Body of pancreas (tissue), 4 donors: ENCODE results near the gene C1QTNF9. TPM values are rescaled to one million over a fixed set of nuclear protein-coding genes. Genes with fewer than 3 reads are reported as not detected.

ENCODE experiments used
- ATAC-seq: fragments of 150-250 bp; one replicate; pipeline ENCODE4 v1.9.1; 2016
- DNase-seq, 4 donors: peaks; one replicate each; pipeline ENCODE4 v3.0.0-alpha.2; 2019
- H3K27ac ChIP-seq, 4 donors: fragments of 200-600 bp; sonication (generic); 1 replicate in 3 of 4; 2 replicates in 1 of 4; pipeline versions ENCODE4 v1.5.1 to v1.6.1; 2016 to 2019; ENCODE audit warnings: mild to moderate bottlenecking in 1 of 4, mixed read lengths in 1 of 4, moderate library complexity in 1 of 4
- H3K27me3 ChIP-seq, 2 donors: fragments of 200-600 bp; sonication (generic); one replicate each; pipeline ENCODE4 v1.6.0; 2016; ENCODE audit warnings: mild to moderate bottlenecking in 1 of 2
- H3K36me3 ChIP-seq, 2 donors: fragments of 200-600 bp; sonication (generic); replicated peaks in 1 of 2; 2 replicates each; pipeline ENCODE4 v1.5.1; 2016; ENCODE audit warnings: low read depth in 2 of 2; ENCODE audit not compliant: insufficient read depth in 1 of 2
- H3K4me1 ChIP-seq: fragments of 200-600 bp; sonication (generic); one replicate; pipeline ENCODE4 v1.6.0; 2016
- H3K4me3 ChIP-seq, 2 donors: fragments of 200-600 bp; sonication (generic); 1 replicate in 1 of 2; 2 replicates in 1 of 2; pipeline ENCODE4 v1.5.1; 2016 to 2019
- H3K9me3 ChIP-seq, 3 donors: fragments of 200-600 bp; sonication (generic); 1 replicate in 2 of 3; 2 replicates in 1 of 3; pipeline ENCODE4 v1.5.1; 2016
- POLR2A ChIP-seq, 3 donors: fragments of 450-650 bp; IDR thresholded peaks; one replicate each; pipeline ENCODE4 v1.6.1; 2016; ENCODE audit warnings: antibody characterized with exemption in 3 of 3, mild to moderate bottlenecking in 2 of 3
- WGBS, 2 donors: methylation state at CpG; one replicate each; pipeline ENCODE4 v1.1.5; 2017; 5-methylcytosine and 5-hydroxymethylcytosine counted together
- intact Hi-C: fragments of 100-400 bp; cut with DNase I; formaldehyde crosslinking; loops from one replicate; pipeline ENCODE4 v1.15.1; 2023
- total RNA-seq, 2 donors: library from RNA; depleted of rRNA; stranded (reverse); fragments of >200 nt; gene quantifications; one replicate each; pipeline ENCODE4 v1.1.0, GENCODE V29; 2016
- TF ChIP-seq, protein P1 (sequence below), 7 experiments: fragments of 450-650 bp in 4 of 7; fragments of 200-600 bp in 3 of 7; sonication (generic) in 3 of 7; IDR thresholded peaks; one replicate each; pipeline ENCODE4 v1.5.1; 2016 to 2019; ENCODE audit warnings: antibody characterized with exemption in 7 of 7

The C1QTNF9 gene
- total RNA-seq, 2 donors from 2014 or later: 0.78 to 4.3 TPM

DNA sequence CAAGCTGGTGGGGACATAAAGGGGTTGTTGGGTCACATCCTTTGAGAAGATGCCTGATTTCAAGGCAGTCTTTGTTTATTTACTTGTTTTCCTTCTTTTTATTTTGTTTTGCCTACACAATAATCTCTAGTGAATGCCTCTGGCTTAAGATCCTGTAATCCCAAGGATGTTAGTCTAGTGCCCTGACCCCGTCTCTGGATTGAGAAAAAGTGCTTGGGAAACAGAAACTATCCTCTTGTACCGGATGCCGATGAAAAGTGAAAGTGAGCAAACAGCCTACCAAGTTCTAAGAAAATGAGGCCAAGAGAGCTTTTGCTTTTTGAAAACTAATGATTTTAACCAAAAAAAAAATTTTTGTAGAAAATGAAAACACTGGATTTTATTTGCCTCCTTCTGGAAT, 42.1 kb upstream of the C1QTNF9 start:
- Histone ChIP-seq H3K27ac (peak overlapping the region in 2 of 4 donors; percentile 22 to 25), H3K36me3 (no peaks in the 10 kb centered on the region), H3K9me3 (no peaks in the 10 kb centered on the region), H3K4me1 (peaks cover 81% of the 10 kb centered on the region), H3K4me3 (no peak overlapping the region), H3K27me3 (no peaks in the 10 kb centered on the region)
- intact Hi-C loops: no loop called here
- ATAC-seq (no peak), DNase-seq (no peak)
- TF ChIP-seq, protein P1, sequence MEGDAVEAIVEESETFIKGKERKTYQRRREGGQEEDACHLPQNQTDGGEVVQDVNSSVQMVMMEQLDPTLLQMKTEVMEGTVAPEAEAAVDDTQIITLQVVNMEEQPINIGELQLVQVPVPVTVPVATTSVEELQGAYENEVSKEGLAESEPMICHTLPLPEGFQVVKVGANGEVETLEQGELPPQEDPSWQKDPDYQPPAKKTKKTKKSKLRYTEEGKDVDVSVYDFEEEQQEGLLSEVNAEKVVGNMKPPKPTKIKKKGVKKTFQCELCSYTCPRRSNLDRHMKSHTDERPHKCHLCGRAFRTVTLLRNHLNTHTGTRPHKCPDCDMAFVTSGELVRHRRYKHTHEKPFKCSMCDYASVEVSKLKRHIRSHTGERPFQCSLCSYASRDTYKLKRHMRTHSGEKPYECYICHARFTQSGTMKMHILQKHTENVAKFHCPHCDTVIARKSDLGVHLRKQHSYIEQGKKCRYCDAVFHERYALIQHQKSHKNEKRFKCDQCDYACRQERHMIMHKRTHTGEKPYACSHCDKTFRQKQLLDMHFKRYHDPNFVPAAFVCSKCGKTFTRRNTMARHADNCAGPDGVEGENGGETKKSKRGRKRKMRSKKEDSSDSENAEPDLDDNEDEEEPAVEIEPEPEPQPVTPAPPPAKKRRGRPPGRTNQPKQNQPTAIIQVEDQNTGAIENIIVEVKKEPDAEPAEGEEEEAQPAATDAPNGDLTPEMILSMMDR (IDR thresholded peaks at IDR 0.05): no peak
- no peak for TF ChIP-seq POLR2A (IDR thresholded peaks at IDR 0.05)
- 62 to 73% methylated on average over 3 of the region's 3 CpGs for WGBS, 2 donors

DNA sequence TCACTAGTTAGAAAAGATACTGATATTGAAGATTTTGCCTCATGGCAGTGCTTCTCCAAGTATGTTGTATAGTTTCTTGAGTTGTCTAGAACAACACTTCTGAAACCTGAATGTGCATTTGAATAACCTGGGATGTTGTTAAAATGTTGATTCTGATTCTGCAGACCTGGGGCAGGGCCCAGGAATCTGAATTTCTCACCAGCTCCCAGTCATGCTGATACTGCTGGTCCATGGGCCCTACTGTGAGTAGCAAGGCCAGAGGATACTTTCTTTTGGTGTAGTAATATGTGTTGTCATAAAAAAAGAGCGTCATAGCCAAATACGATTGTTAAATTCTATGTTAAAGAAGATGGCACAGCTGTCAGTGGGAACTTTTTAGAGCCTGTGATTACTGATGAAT, 41.6 kb upstream of the C1QTNF9 start:
- no peak for DNase-seq
- TF ChIP-seq POLR2A (IDR thresholded peaks at IDR 0.05): no peak
- TF ChIP-seq, protein P1 (IDR thresholded peaks at IDR 0.05): no peak
- Histone ChIP-seq H3K4me3 (no peak overlapping the region), H3K27ac (peak overlapping the region in 2 of 4 donors; percentile 22 to 25), H3K9me3 (no peaks in the 10 kb centered on the region), H3K27me3 (no peaks in the 10 kb centered on the region), H3K4me1 (peaks cover 81% of the 10 kb centered on the region), H3K36me3 (no peaks in the 10 kb centered on the region)
- no peak for ATAC-seq
- intact Hi-C loops: no loop called here
- 86 to 89% methylated on average over 2 of the region's 2 CpGs for WGBS, 2 donors

DNA sequence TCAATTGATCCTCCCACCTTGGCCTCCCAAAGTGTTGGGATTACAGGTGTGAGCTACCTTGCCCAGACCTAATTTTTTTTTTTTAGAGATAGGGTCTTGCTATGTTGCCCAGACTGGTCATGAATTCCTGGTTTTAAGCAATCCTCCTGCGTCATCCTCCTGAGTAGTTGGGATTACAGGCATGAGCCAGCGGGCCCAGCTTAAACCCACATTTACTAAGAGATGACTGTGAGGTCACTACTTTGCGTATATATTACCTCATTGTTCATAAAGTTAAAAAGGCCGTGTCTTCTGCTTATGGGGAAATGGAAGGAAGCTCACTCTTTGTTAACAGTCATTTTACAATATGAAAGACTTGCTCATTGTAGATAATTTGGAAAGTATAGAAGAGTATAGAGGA, 39.6 kb upstream of the C1QTNF9 start:
- DNase-seq: no peak
- TF ChIP-seq, protein P1 (IDR thresholded peaks at IDR 0.05): no peak
- TF ChIP-seq POLR2A (IDR thresholded peaks at IDR 0.05): no peak

DNA sequence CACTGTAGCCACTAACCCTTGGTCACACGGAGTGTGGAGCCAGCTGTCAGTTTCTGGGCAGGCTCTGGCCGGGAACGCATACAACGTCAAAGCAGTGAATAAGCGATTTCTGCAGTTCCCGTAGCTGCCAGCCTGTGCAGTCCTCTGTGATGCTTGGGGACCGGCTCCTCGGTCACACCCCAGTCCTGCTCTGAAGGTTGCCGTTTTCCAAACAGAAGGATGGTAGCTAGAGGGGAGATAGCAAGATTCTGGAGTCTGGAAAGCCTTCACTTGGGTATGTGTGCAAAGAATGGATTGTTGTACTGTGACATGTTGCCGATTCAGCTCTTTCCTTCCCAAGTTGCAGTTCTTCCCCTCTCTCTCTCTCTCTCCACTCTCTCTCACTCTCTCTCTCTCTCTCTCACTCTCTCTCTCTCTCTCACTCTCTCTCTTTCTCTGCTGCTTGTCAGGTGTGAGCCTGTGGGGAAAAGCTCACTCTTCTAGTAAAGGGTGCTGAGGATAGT, 38.7 kb upstream of the C1QTNF9 start:
- Histone ChIP-seq H3K9me3 (no peaks in the 10 kb centered on the region), H3K36me3 (no peaks in the 10 kb centered on the region), H3K27me3 (no peaks in the 10 kb centered on the region), H3K27ac (peak overlapping the region; percentile 47 to 92 (median 82)), H3K4me3 (no peak overlapping the region), H3K4me1 (peaks cover 66% of the 10 kb centered on the region)
- peak; percentile 56 for ATAC-seq
- DNase-seq: peak; percentile 60 to 82 (median 72)
- intact Hi-C loops: no loop called here
- WGBS, 2 donors: 1 to 2% methylated on average over 9 to 10 of the region's 10 CpGs
- peak in 2 of 3 donors; percentile 36 to 65 for TF ChIP-seq POLR2A (IDR thresholded peaks at IDR 0.05)
- TF ChIP-seq, protein P1 (IDR thresholded peaks at IDR 0.05): peak in 5 of 7 experiments; percentile 30 to 65 (median 33)

More for the DNA sequence above, 39.6 kb upstream of the C1QTNF9 start:
- 80 to 81% methylated on average over 4 of the region's 4 CpGs for WGBS, 2 donors
- Histone ChIP-seq H3K27me3 (no peaks in the 10 kb centered on the region), H3K4me3 (no peak overlapping the region), H3K27ac (peak overlapping the region in 3 of 4 donors; percentile 75 to 92 (median 88)), H3K9me3 (no peaks in the 10 kb centered on the region), H3K4me1 (peaks cover 68% of the 10 kb centered on the region), H3K36me3 (no peaks in the 10 kb centered on the region)
- intact Hi-C loops: no loop called here
- no peak for ATAC-seq

DNA sequence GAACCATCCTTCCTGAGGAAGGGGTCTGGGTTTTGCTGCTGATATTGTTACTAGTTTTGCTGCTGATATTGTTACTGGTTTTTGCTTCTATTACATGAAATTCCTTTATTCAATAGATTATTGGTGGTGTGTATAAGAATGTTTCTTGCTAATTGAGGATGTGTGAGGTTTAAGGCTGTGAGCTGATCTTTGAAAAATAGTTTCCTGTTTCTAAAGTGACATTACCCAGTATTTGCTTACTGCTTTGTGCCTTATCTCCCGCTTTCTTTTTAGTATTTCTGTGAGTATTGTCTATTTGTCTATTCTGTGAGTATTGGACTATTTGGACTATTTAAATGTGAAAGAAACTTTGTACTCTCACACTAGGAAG, 38.2 kb upstream of the C1QTNF9 start:
- H3K4me1 ChIP-seq: peaks cover 66% of the 10 kb centered on the region
- TF ChIP-seq, protein P1 (IDR thresholded peaks at IDR 0.05): no peak
- TF ChIP-seq POLR2A (IDR thresholded peaks at IDR 0.05): no peak
- ATAC-seq (no peak), DNase-seq (no peak)
- 6 to 11% methylated on average over 1 of the region's 1 CpG for WGBS, 2 donors
- H3K27ac ChIP-seq: peak overlapping the region; percentile 47 to 92 (median 82)
- H3K9me3 ChIP-seq: no peaks in the 10 kb centered on the region
- intact Hi-C loops: no loop called here
- no peaks in the 10 kb centered on the region for H3K36me3 ChIP-seq
- no peaks in the 10 kb centered on the region for H3K27me3 ChIP-seq
- H3K4me3 ChIP-seq: no peak overlapping the region
